CD1c-positive myeloid dendritic cell (primary cell): ENCODE measurements around the gene RAB30.
A peak's percentile ranks its signal among the peaks of the same experiment; 100 is the strongest.
"Not testable (repeated sequence)": the region's sequence is repeated elsewhere in the genome, so short reads cannot be mapped to it uniquely, and the experiment has no call there.

ENCODE experiments used
- DNase-seq: peaks from one replicate; pipeline ENCODE4 v3.0.0-alpha.2; 2016; ENCODE audit errors: extremely low spot score

RAB30 gene

GRCh38 chr11:82944198-82944597 is 127.5 kb downstream of the RAB30 start:
- no peak for DNase-seq

- DNase-seq, result not testable (repeated sequence)
Measured at GRCh38 chr11:82943430-82943829, 128.3 kb downstream of the RAB30 start.

GRCh38 chr11:82942376-82942775 is 129.3 kb downstream of the RAB30 start:
- DNase-seq, result no peak

- DNase-seq, result no peak
Measured at GRCh38 chr11:82939456-82939855, 132.2 kb downstream of the RAB30 start.

- DNase-seq, result no peak
Measured at GRCh38 chr11:82937554-82937953, 134.1 kb downstream of the RAB30 start.

- DNase-seq, result no peak
Measured at GRCh38 chr11:82936261-82936660, 135.4 kb downstream of the RAB30 start.

GRCh38 chr11:82932564-82932963 is 139.1 kb downstream of the RAB30 start:
- no peak for DNase-seq

- DNase-seq, result no peak
Measured at GRCh38 chr11:82930734-82931133, 141.0 kb downstream of the RAB30 start.

- no peak for DNase-seq
Measured at GRCh38 chr11:82930229-82930628, 141.5 kb downstream of the RAB30 start.

- DNase-seq, result no peak
Measured at GRCh38 chr11:82929121-82929520, 142.6 kb downstream of the RAB30 start.

- peak; percentile 69 for DNase-seq
Measured at GRCh38 chr11:82927264-82927880, 144.3 kb downstream of the RAB30 start.

GRCh38 chr11:82924522-82925224 is 147.0 kb downstream of the RAB30 start:
- DNase-seq, result no peak
